SK-N-SH treated with all-trans-retinoic acid at 6 μM for 48 hours (cell line): ENCODE data around the gene CFAP20DC.

Source experiments
- ATAC-seq: fragments of 200-7000 bp; cut with Tn5 transposase; 3 replicates; pipeline ENCODE4 v1.9.1; 2020; ENCODE audit warnings: mild to moderate bottlenecking, moderate library complexity
- ARNTL ChIP-seq: fragments of 450-650 bp; formaldehyde crosslinking; IDR thresholded peaks from 2 replicates; pipeline ENCODE4 v1.5.0; 2020; ENCODE audit warnings: low read depth, mild to moderate bottlenecking, moderate library complexity, borderline replicate concordance
- BACH2 ChIP-seq: fragments of 250-450 bp; sonication (Bioruptor Pico); IDR thresholded peaks from 2 replicates; pipeline ENCODE4 v1.9.0; 2021; ENCODE audit warnings: mild to moderate bottlenecking, borderline replicate concordance
- CREB5 ChIP-seq: fragments of 250-450 bp; sonication (Bioruptor Pico); IDR thresholded peaks from 2 replicates; pipeline ENCODE4 v1.5.1; 2020; ENCODE audit warnings: low read depth, mild to moderate bottlenecking, moderate library complexity
- CSDC2 ChIP-seq: fragments of 250-450 bp; sonication (Bioruptor Pico); IDR thresholded peaks from 2 replicates; pipeline ENCODE4 v1.5.0; 2020; ENCODE audit warnings: mild to moderate bottlenecking, moderate library complexity
- CSRNP3 ChIP-seq: fragments of 250-450 bp; sonication (Bioruptor Pico); IDR thresholded peaks from 2 replicates; pipeline ENCODE4 v1.5.1; 2021; ENCODE audit warnings: mild to moderate bottlenecking, moderate library complexity
- ESRRG ChIP-seq: fragments of 250-450 bp; sonication (Bioruptor Pico); IDR thresholded peaks from 2 replicates; pipeline ENCODE4 v1.6.1; 2021; ENCODE audit warnings: mild to moderate bottlenecking
- GLIS3 ChIP-seq: fragments of 250-450 bp; sonication (Bioruptor Pico); IDR thresholded peaks from 2 replicates; pipeline ENCODE4 v1.5.0; 2020; ENCODE audit warnings: mild to moderate bottlenecking, moderate library complexity
- ISL1 ChIP-seq: fragments of 250-450 bp; sonication (Bioruptor Pico); IDR thresholded peaks from 2 replicates; pipeline ENCODE4 v2.1.2; 2022; ENCODE audit warnings: mild to moderate bottlenecking, moderate library complexity
- OSR1 ChIP-seq: fragments of 250-450 bp; sonication (Bioruptor Pico); IDR thresholded peaks from 2 replicates; pipeline ENCODE4 v1.8.0; 2022; ENCODE audit warnings: moderate library complexity, mild to moderate bottlenecking, inconsistent platforms
- POU6F1 ChIP-seq: fragments of 250-450 bp; sonication (Bioruptor Pico); IDR thresholded peaks from 2 replicates; pipeline ENCODE4 v1.8.0; 2021; ENCODE audit warnings: low read depth, mild to moderate bottlenecking, moderate library complexity, borderline replicate concordance
- PPARA ChIP-seq: fragments of 250-450 bp; sonication (Bioruptor Pico); IDR thresholded peaks from 2 replicates; pipeline ENCODE4 v1.5.0; 2020; ENCODE audit warnings: mild to moderate bottlenecking, borderline replicate concordance
- RARB ChIP-seq: fragments of 250-450 bp; sonication (Bioruptor Pico); IDR thresholded peaks from 2 replicates; pipeline ENCODE4 v1.8.0; 2021; ENCODE audit warnings: mild to moderate bottlenecking, moderate library complexity
- SNAI2 ChIP-seq: fragments of 250-450 bp; sonication (Bioruptor Pico); IDR thresholded peaks from 2 replicates; pipeline ENCODE4 v1.5.0; 2020; ENCODE audit warnings: mild to moderate bottlenecking, moderate library complexity
- TCF4 ChIP-seq: fragments of 250-450 bp; sonication (Bioruptor Pico); IDR thresholded peaks from 2 replicates; pipeline ENCODE4 v1.8.0; 2021; ENCODE audit warnings: mild to moderate bottlenecking, moderate library complexity, borderline replicate concordance
- TOX ChIP-seq: fragments of 250-450 bp; sonication (Bioruptor Pico); IDR thresholded peaks from 2 replicates; pipeline ENCODE4 v1.8.0; 2021; ENCODE audit warnings: mild to moderate bottlenecking, moderate library complexity, borderline replicate concordance
- TSHZ2 ChIP-seq: fragments of 250-450 bp; sonication (Bioruptor Pico); IDR thresholded peaks from 2 replicates; pipeline ENCODE4 v1.5.0; 2020; ENCODE audit warnings: mild to moderate bottlenecking, moderate library complexity
- ZC3H10 ChIP-seq: fragments of 250-450 bp; sonication (Bioruptor Pico); IDR thresholded peaks from 2 replicates; pipeline ENCODE4 v1.5.1; 2021; ENCODE audit warnings: mild to moderate bottlenecking, moderate library complexity
- ZFP3 ChIP-seq: fragments of 250-450 bp; sonication (Bioruptor Pico); IDR thresholded peaks from 2 replicates; pipeline ENCODE4 v1.5.0; 2020; ENCODE audit warnings: mild to moderate bottlenecking, moderate library complexity
- ZFP30 ChIP-seq: fragments of 450-650 bp; formaldehyde crosslinking; IDR thresholded peaks from 2 replicates; pipeline ENCODE4 v1.5.0; 2022; ENCODE audit warnings: mild to moderate bottlenecking, moderate library complexity
- ZNF565 ChIP-seq: fragments of 450-650 bp; formaldehyde crosslinking; conservative IDR thresholded peaks from 2 replicates; pipeline ENCODE4 v1.5.0; 2020; ENCODE audit warnings: low read depth, mild to moderate bottlenecking, moderate library complexity
- ZNF8 ChIP-seq: fragments of 450-650 bp; formaldehyde crosslinking; IDR thresholded peaks from 2 replicates; pipeline ENCODE4 v1.5.0; 2020; ENCODE audit warnings: mild to moderate bottlenecking, moderate library complexity

The CFAP20DC gene

GRCh38 chr3:59084583-59084982 lies 34.8 kb upstream of the CFAP20DC start:
- no peak for ATAC-seq
- TF ChIP-seq BACH2 (CRISPR knock-in tag) (no peak), CREB5 (CRISPR knock-in tag) (no peak), ZNF8 (CRISPR knock-in tag) (no peak), SNAI2 (CRISPR knock-in tag) (no peak), CSRNP3 (CRISPR knock-in tag) (no peak), GLIS3 (CRISPR knock-in tag) (no peak), TCF4 (CRISPR knock-in tag) (no peak), POU6F1 (CRISPR knock-in tag) (no peak), OSR1 (CRISPR knock-in tag) (no peak), PPARA (CRISPR knock-in tag) (no peak), ZC3H10 (CRISPR knock-in tag) (no peak), ZNF565 (CRISPR knock-in tag) (no peak), ZFP30 (CRISPR knock-in tag) (no peak), TSHZ2 (CRISPR knock-in tag) (no peak), ARNTL (CRISPR knock-in tag) (no peak), RARB (CRISPR knock-in tag) (no peak), ZFP3 (CRISPR knock-in tag) (no peak), ESRRG (CRISPR knock-in tag) (no peak)
- TF ChIP-seq, all 23 proteins: peak for 0

GRCh38 chr3:59082106-59082505 lies 32.3 kb upstream of the CFAP20DC start:
- no peak for TF ChIP-seq POU6F1 (CRISPR knock-in tag)
- TF ChIP-seq, all 23 proteins: peak for 0
- ATAC-seq: no peak

GRCh38 chr3:59081071-59081470 lies 31.2 kb upstream of the CFAP20DC start:
- ATAC-seq: no peak
- TF ChIP-seq GLIS3 (CRISPR knock-in tag): no peak
- TF ChIP-seq TCF4 (CRISPR knock-in tag): no peak
- TF ChIP-seq CREB5 (CRISPR knock-in tag): no peak
- no peak for TF ChIP-seq ESRRG (CRISPR knock-in tag)
- no peak for TF ChIP-seq CSDC2 (CRISPR knock-in tag)
- no peak for TF ChIP-seq TOX (CRISPR knock-in tag)
- TF ChIP-seq RARB (CRISPR knock-in tag): no peak
- no peak for TF ChIP-seq CSRNP3 (CRISPR knock-in tag)
- no peak for TF ChIP-seq OSR1 (CRISPR knock-in tag)
- no peak for TF ChIP-seq ZNF8 (CRISPR knock-in tag)
- no peak for TF ChIP-seq BACH2 (CRISPR knock-in tag)
- no peak for TF ChIP-seq ZFP30 (CRISPR knock-in tag)
- TF ChIP-seq TSHZ2 (CRISPR knock-in tag): no peak
- TF ChIP-seq ISL1 (CRISPR knock-in tag): no peak
